AG09309 (cell line): ENCODE results near the gene GRK5.

ENCODE experiments used
- DNase-seq: peaks from one replicate; pipeline ENCODE4 v3.0.0-alpha.2; 2010; ENCODE audit warnings: low read depth
- H3K4me3 ChIP-seq: 2 replicates; pipeline ENCODE4 v1.5.1; 2011; ENCODE audit warnings: mild to moderate bottlenecking, low read depth, low read length, moderate library complexity; ENCODE audit not compliant: control insufficient read depth
- CTCF ChIP-seq: IDR thresholded peaks from 2 replicates; pipeline ENCODE4 v1.5.1; 2011; ENCODE audit warnings: mild to moderate bottlenecking, low read depth, low read length, inconsistent platforms; ENCODE audit not compliant: insufficient read depth, control insufficient read depth; ENCODE audit errors: missing control alignments

GRK5 gene

DNA sequence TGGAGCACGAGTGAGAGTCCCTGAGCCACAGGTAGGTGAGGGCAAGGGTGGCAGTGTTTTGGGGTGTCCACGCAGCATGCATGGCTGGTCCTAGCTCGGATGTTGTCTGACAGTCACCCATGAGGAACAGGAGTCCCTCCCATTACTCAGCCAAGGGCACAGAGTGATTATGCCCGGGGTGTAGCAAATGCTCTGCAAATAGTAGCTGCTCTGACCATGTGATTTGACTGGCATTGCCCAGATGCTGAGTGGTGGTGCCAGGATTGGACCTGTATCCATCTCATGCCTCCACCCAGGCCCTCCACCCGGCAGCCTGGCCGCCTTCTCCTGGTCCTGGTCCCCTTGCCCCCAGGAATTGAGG lies 150.8 kb downstream of the GRK5 start:
- DNase-seq: no peak

GRCh38 chr10:119358567-119358966 lies 151.2 kb downstream of the GRK5 start:
- no peak for TF ChIP-seq CTCF
- DNase-seq: no peak
- no peak overlapping the region for H3K4me3 ChIP-seq

More for the DNA sequence above, 150.8 kb downstream of the GRK5 start:
- TF ChIP-seq CTCF: no peak
- no peak overlapping the region for H3K4me3 ChIP-seq

GRCh38 chr10:119359025-119359424 lies 151.7 kb downstream of the GRK5 start:
- DNase-seq: no peak
- H3K4me3 ChIP-seq: no peak overlapping the region
- TF ChIP-seq CTCF: no peak

GRCh38 chr10:119360181-119360921 lies 153.0 kb downstream of the GRK5 start:
- no peak for DNase-seq

GRCh38 chr10:119361037-119361436 lies 153.7 kb downstream of the GRK5 start:
- DNase-seq: no peak

More at GRCh38 chr10:119360181-119360921, 153.0 kb downstream of the GRK5 start:
- TF ChIP-seq CTCF: no peak
- no peak overlapping the region for H3K4me3 ChIP-seq

DNA sequence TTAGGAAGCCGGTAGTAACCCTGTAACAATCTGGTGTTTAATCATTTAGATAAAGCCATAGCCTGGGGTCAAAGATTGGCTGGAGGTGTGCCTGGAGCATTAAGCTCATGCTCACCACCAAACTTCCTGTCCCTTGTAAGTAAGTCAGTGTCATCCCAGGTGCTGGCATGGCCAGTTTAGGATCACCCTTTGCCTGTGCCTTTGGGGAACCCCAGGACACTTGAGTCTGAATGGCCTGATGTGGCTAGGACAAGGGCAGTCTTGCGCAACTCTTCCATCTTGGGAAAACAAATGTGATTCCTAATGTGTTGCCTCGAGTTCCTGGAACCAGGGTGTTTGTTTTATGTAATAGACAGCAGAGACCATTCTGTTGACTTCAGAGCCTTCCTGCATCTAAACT lies 154.8 kb downstream of the GRK5 start:
- H3K4me3 ChIP-seq: no peak overlapping the region
- no peak for DNase-seq
- TF ChIP-seq CTCF: no peak

More at GRCh38 chr10:119361037-119361436, 153.7 kb downstream of the GRK5 start:
- H3K4me3 ChIP-seq: no peak overlapping the region
- no peak for TF ChIP-seq CTCF
